ENCODE measurements around the gene LPAR6.
A peak's percentile ranks its signal among the peaks of the same experiment; 100 is the strongest.
"Not testable (repeated sequence)": the region's sequence is repeated elsewhere in the genome, so short reads cannot be mapped to it uniquely, and the experiment has no call there.

Gene LPAR6

GRCh38 chr13:48412881-48413351 lies at the start of gene LPAR6:
TSS of gene LPAR6 (minus strand) at chr13:48413113. CDS start at chr13:48412423, 690 bp downstream.
- Histone ChIP-seq H3K9ac (ENCODE audit: insufficient read length, low read depth) (peak within 1 kb of the TSS; percentile 61), H3K9me3 (ENCODE audit: insufficient read depth, low read length) (no peaks in the 10 kb centered on the region), H3K4me3 (ENCODE audit: insufficient read length, low read depth) (peak within 1 kb of the TSS; percentile 33), H3K4me1 (ENCODE audit: insufficient read depth, insufficient read length) (no peaks in the 10 kb centered on the region), H3K36me3 (ENCODE audit: insufficient read depth, insufficient read length, low read length) (no peaks in the 10 kb centered on the region), H3K27me3 (ENCODE audit: insufficient read depth, insufficient read length) (no peaks in the 10 kb centered on the region)
- TF ChIP-seq ZNF274 (IDR thresholded peaks at IDR 0.05; ENCODE audit: low read depth, low read length) = no peak
- DNase-seq (ENCODE audit: low read depth, low spot score) = peak; percentile 20

GRCh38 chr13:48457578-48458242 lies 44.8 kb upstream of the LPAR6 start:
- Histone ChIP-seq H3K4me1 (ENCODE audit: insufficient read depth, insufficient read length) (no peaks in the 10 kb centered on the region), H3K9me3 (ENCODE audit: insufficient read depth, low read length) (no peaks in the 10 kb centered on the region), H3K36me3 (ENCODE audit: insufficient read depth, insufficient read length, low read length) (no peaks in the 10 kb centered on the region), H3K9ac (ENCODE audit: insufficient read length, low read depth) (no peak overlapping the region), H3K4me3 (ENCODE audit: insufficient read length, low read depth) (no peak overlapping the region), H3K27me3 (ENCODE audit: insufficient read depth, insufficient read length) (no peaks in the 10 kb centered on the region)
- no peak for TF ChIP-seq ZNF274 (IDR thresholded peaks at IDR 0.05; ENCODE audit: low read depth, low read length)
- no peak for TF ChIP-seq SUZ12 (IDR thresholded peaks at IDR 0.05; ENCODE audit: extremely low read depth, insufficient read depth, insufficient read length)
- TF ChIP-seq YY1 (IDR thresholded peaks at IDR 0.05; ENCODE audit: insufficient read depth, insufficient read length) = no peak
- no peak for DNase-seq (ENCODE audit: low read depth, low spot score)

- Histone ChIP-seq H3K36me3 (ENCODE audit: insufficient read depth, insufficient read length, low read length) (no peaks in the 10 kb centered on the region), H3K27me3 (ENCODE audit: insufficient read depth, insufficient read length) (no peaks in the 10 kb centered on the region), H3K9ac (ENCODE audit: insufficient read length, low read depth) (no peak overlapping the region), H3K4me1 (ENCODE audit: insufficient read depth, insufficient read length) (no peaks in the 10 kb centered on the region), H3K4me3 (ENCODE audit: insufficient read length, low read depth) (no peak overlapping the region), H3K9me3 (ENCODE audit: insufficient read depth, low read length) (no peaks in the 10 kb centered on the region)
- TF ChIP-seq ZNF274 (IDR thresholded peaks at IDR 0.05; ENCODE audit: low read depth, low read length) = no peak
- no peak for TF ChIP-seq YY1 (IDR thresholded peaks at IDR 0.05; ENCODE audit: insufficient read depth, insufficient read length)
- no peak for TF ChIP-seq SUZ12 (IDR thresholded peaks at IDR 0.05; ENCODE audit: extremely low read depth, insufficient read depth, insufficient read length)
- DNase-seq (ENCODE audit: low read depth, low spot score) = no peak
Measured at GRCh38 chr13:48456546-48456945, 43.6 kb upstream of the LPAR6 start.

- not testable (repeated sequence) for H3K27me3 ChIP-seq (ENCODE audit: insufficient read depth, insufficient read length); H3K4me1 ChIP-seq (ENCODE audit: insufficient read depth, insufficient read length); H3K9me3 ChIP-seq (ENCODE audit: insufficient read depth, low read length); DNase-seq (ENCODE audit: low read depth, low spot score); H3K4me3 ChIP-seq (ENCODE audit: insufficient read length, low read depth); H3K36me3 ChIP-seq (ENCODE audit: insufficient read depth, insufficient read length, low read length); H3K9ac ChIP-seq (ENCODE audit: insufficient read length, low read depth)
Measured at GRCh38 chr13:48451196-48451595, 38.3 kb upstream of the LPAR6 start.

GRCh38 chr13:48449656-48450055 lies 36.7 kb upstream of the LPAR6 start:
- H3K36me3 ChIP-seq (ENCODE audit: insufficient read depth, insufficient read length, low read length) = no peaks in the 10 kb centered on the region
- no peak overlapping the region for H3K9ac ChIP-seq (ENCODE audit: insufficient read length, low read depth)
- no peaks in the 10 kb centered on the region for H3K27me3 ChIP-seq (ENCODE audit: insufficient read depth, insufficient read length)
- no peak overlapping the region for H3K4me3 ChIP-seq (ENCODE audit: insufficient read length, low read depth)
- H3K9me3 ChIP-seq (ENCODE audit: insufficient read depth, low read length) = no peaks in the 10 kb centered on the region
- no peaks in the 10 kb centered on the region for H3K4me1 ChIP-seq (ENCODE audit: insufficient read depth, insufficient read length)
- no peak for DNase-seq (ENCODE audit: low read depth, low spot score)
- no peak for TF ChIP-seq ZNF274 (IDR thresholded peaks at IDR 0.05; ENCODE audit: low read depth, low read length)
- TF ChIP-seq SUZ12 (IDR thresholded peaks at IDR 0.05; ENCODE audit: extremely low read depth, insufficient read depth, insufficient read length) = no peak
- no peak for TF ChIP-seq YY1 (IDR thresholded peaks at IDR 0.05; ENCODE audit: insufficient read depth, insufficient read length)

- no peak for DNase-seq (ENCODE audit: low read depth, low spot score)
- TF ChIP-seq YY1 (IDR thresholded peaks at IDR 0.05; ENCODE audit: insufficient read depth, insufficient read length) = no peak
- TF ChIP-seq SUZ12 (IDR thresholded peaks at IDR 0.05; ENCODE audit: extremely low read depth, insufficient read depth, insufficient read length) = no peak
- no peak for TF ChIP-seq ZNF274 (IDR thresholded peaks at IDR 0.05; ENCODE audit: low read depth, low read length)
- Histone ChIP-seq H3K4me3 (ENCODE audit: insufficient read length, low read depth) (no peak overlapping the region), H3K9ac (ENCODE audit: insufficient read length, low read depth) (no peak overlapping the region), H3K9me3 (ENCODE audit: insufficient read depth, low read length) (no peaks in the 10 kb centered on the region), H3K36me3 (ENCODE audit: insufficient read depth, insufficient read length, low read length) (no peaks in the 10 kb centered on the region), H3K27me3 (ENCODE audit: insufficient read depth, insufficient read length) (no peaks in the 10 kb centered on the region), H3K4me1 (ENCODE audit: insufficient read depth, insufficient read length) (no peaks in the 10 kb centered on the region)
Measured at GRCh38 chr13:48448959-48449614, 36.2 kb upstream of the LPAR6 start.

GRCh38 chr13:48448285-48448958 lies 35.5 kb upstream of the LPAR6 start:
- Histone ChIP-seq H3K27me3 (ENCODE audit: insufficient read depth, insufficient read length) (no peaks in the 10 kb centered on the region), H3K9me3 (ENCODE audit: insufficient read depth, low read length) (no peaks in the 10 kb centered on the region), H3K9ac (ENCODE audit: insufficient read length, low read depth) (no peak overlapping the region), H3K36me3 (ENCODE audit: insufficient read depth, insufficient read length, low read length) (no peaks in the 10 kb centered on the region), H3K4me1 (ENCODE audit: insufficient read depth, insufficient read length) (no peaks in the 10 kb centered on the region), H3K4me3 (ENCODE audit: insufficient read length, low read depth) (no peak overlapping the region)
- no peak for TF ChIP-seq SUZ12 (IDR thresholded peaks at IDR 0.05; ENCODE audit: extremely low read depth, insufficient read depth, insufficient read length)
- no peak for TF ChIP-seq ZNF274 (IDR thresholded peaks at IDR 0.05; ENCODE audit: low read depth, low read length)
- TF ChIP-seq YY1 (IDR thresholded peaks at IDR 0.05; ENCODE audit: insufficient read depth, insufficient read length) = no peak
- no peak for DNase-seq (ENCODE audit: low read depth, low spot score)

Measured in NT2/D1 (cell line).